SK-N-SH (cell line): ENCODE measurements around the gene EFHD2. TPM values are rescaled to one million over a fixed set of nuclear protein-coding genes. Genes with fewer than 3 reads are reported as not detected.

Experiments used
- CTCF ChIA-PET: fragments of 300-600, 350-600 bp; formaldehyde crosslinking; extraction: SDS; loops from one replicate; lab custom pipeline; 2021; lab: Yijun Ruan, JAX
- POLR2A ChIA-PET: fragments of 350-600 bp; sonication (Branson Sonifier 250); formaldehyde crosslinking; extraction: SDS; loops from one replicate; lab custom pipeline; 2020; ENCODE audit warnings: antibody characterized with exemption, inconsistent platforms; lab: Yijun Ruan, JAX
- DNase-seq: peaks from one replicate; pipeline ENCODE4 v3.0.0; 2012
- H2AFZ ChIP-seq: fragments of 200-600 bp; sonication (generic); 2 replicates; pipeline ENCODE4 v1.8.1; 2016; ENCODE audit warnings: antibody characterized with exemption, mild to moderate bottlenecking, low read depth
- H3F3A ChIP-seq: fragments of 200-600 bp; sonication (generic); replicated peaks from 2 replicates; pipeline ENCODE3; 2016; ENCODE audit warnings: antibody characterized with exemption, mild to moderate bottlenecking; ENCODE audit not compliant: insufficient read depth
- H3K27ac ChIP-seq, 2 experiments: fragments of 200-500 bp in 1 of 2; fragments of 200-600 bp in 1 of 2; sonication (Bioruptor generic) in 1 of 2; sonication (generic), shearing (Covaris generic) in 1 of 2; 2 replicates each; pipeline versions ENCODE4 v1.5.1 to v1.6.1; 2014 to 2016; ENCODE audit warnings: low read depth in 2 of 2, inconsistent platforms in 1 of 2, low read length in 1 of 2, mild to moderate bottlenecking in 1 of 2, mixed read lengths in 1 of 2
- H3K27me3 ChIP-seq: fragments of 200-600 bp; sonication (generic), shearing (Covaris generic); 2 replicates; pipeline ENCODE4 v1.6.1; 2016; ENCODE audit warnings: mixed run types; ENCODE audit not compliant: insufficient read depth
- H3K36me3 ChIP-seq, 2 experiments: fragments of 200-500 bp in 1 of 2; fragments of 200-600 bp in 1 of 2; sonication (Bioruptor generic) in 1 of 2; sonication (generic) in 1 of 2; replicated peaks in 1 of 2; 2 replicates each; pipeline versions ENCODE3 to v1.5.1; 2014 to 2016; ENCODE audit warnings: low read length in 1 of 2, mild to moderate bottlenecking in 1 of 2; ENCODE audit not compliant: insufficient read depth in 2 of 2, control insufficient read depth in 1 of 2
- H3K4me1 ChIP-seq, 2 experiments: fragments of 200-500 bp in 1 of 2; fragments of 200-600 bp in 1 of 2; sonication (Bioruptor generic) in 1 of 2; sonication (generic), shearing (Covaris generic) in 1 of 2; 2 replicates each; pipeline versions ENCODE4 v1.5.1 to v1.6.1; 2014 to 2016; ENCODE audit warnings: low read depth in 1 of 2, low read length in 1 of 2, mixed run types in 1 of 2; ENCODE audit not compliant: insufficient read depth in 2 of 2, control insufficient read depth in 1 of 2
- H3K4me2 ChIP-seq: fragments of 200-600 bp; sonication (generic), shearing (Covaris generic); 2 replicates; pipeline ENCODE4 v1.6.1; 2017; ENCODE audit warnings: mixed run types
- H3K4me3 ChIP-seq, 2 experiments: fragments of 200-500 bp in 1 of 2; fragments of 200-600 bp in 1 of 2; sonication (Bioruptor generic) in 1 of 2; sonication (generic), shearing (Covaris generic) in 1 of 2; 2 replicates each; pipeline versions ENCODE4 v1.5.1 to v1.8.1; 2014 to 2016; ENCODE audit warnings: low read depth in 2 of 2, inconsistent platforms in 1 of 2, low read length in 1 of 2, mild to moderate bottlenecking in 1 of 2, mixed read lengths in 1 of 2, moderate library complexity in 1 of 2
- H3K79me2 ChIP-seq: fragments of 200-600 bp; sonication (generic); 2 replicates; pipeline ENCODE4 v1.8.1; 2017; ENCODE audit warnings: mild to moderate bottlenecking; ENCODE audit not compliant: insufficient read depth
- H3K9ac ChIP-seq: fragments of 200-600 bp; sonication (generic); 2 replicates; pipeline ENCODE4 v1.6.1; 2017; ENCODE audit warnings: mixed run types
- H3K9me2 ChIP-seq: fragments of 200-600 bp; sonication (generic); 2 replicates; pipeline ENCODE4 v1.6.1; 2017; ENCODE audit warnings: mixed run types
- H3K9me3 ChIP-seq: fragments of 200-600 bp; sonication (generic); 2 replicates; pipeline ENCODE4 v1.6.1; 2017; ENCODE audit warnings: mixed run types, mild to moderate bottlenecking, moderate library complexity
- H4K20me1 ChIP-seq: fragments of 200-600 bp; sonication (generic); 2 replicates; pipeline ENCODE4 v1.6.1; 2017; ENCODE audit warnings: mild to moderate bottlenecking, mixed run types; ENCODE audit not compliant: insufficient read depth
- ELF1 ChIP-seq: IDR thresholded peaks from 2 replicates; pipeline ENCODE4 v1.4.0; 2012
- EP300 ChIP-seq, 2 experiments: IDR thresholded peaks; 2 replicates each; pipeline versions ENCODE4 v1.4.0 to v1.6.1; 2012; ENCODE audit warnings: borderline replicate concordance in 1 of 2, low read depth in 1 of 2, low read length in 1 of 2
- EZH2phosphoT487 ChIP-seq: fragments of 200-600 bp; sonication (generic); IDR thresholded peaks from 2 replicates; pipeline ENCODE4 v1.6.1; 2017; ENCODE audit warnings: low read depth, mixed run types, mild to moderate bottlenecking, antibody characterized with exemption, moderate library complexity, borderline replicate concordance
- FOXM1 ChIP-seq: IDR thresholded peaks from 2 replicates; pipeline ENCODE4 v1.4.0; 2012; ENCODE audit warnings: low read depth, mild to moderate bottlenecking
- GABPA ChIP-seq: IDR thresholded peaks from 2 replicates; pipeline ENCODE4 v1.4.0; 2012; ENCODE audit warnings: low read depth, mild to moderate bottlenecking
- GATA2 ChIP-seq: sonication (generic); formaldehyde crosslinking; IDR thresholded peaks from 2 replicates; pipeline ENCODE4 v1.5.0; 2020; ENCODE audit warnings: mild to moderate bottlenecking, missing genetic modification reagents
- MXI1 ChIP-seq: IDR thresholded peaks from 2 replicates; pipeline ENCODE4 v1.6.1; 2012; ENCODE audit warnings: mild to moderate bottlenecking, low read depth, low read length, improper control_type of control experiment
- NFIC ChIP-seq: IDR thresholded peaks from 2 replicates; pipeline ENCODE4 v1.4.0; 2012; ENCODE audit warnings: borderline replicate concordance
- RAD21 ChIP-seq: IDR thresholded peaks from 2 replicates; pipeline ENCODE4 v1.6.1; 2012; ENCODE audit warnings: mild to moderate bottlenecking, low read length
- RXRA ChIP-seq: IDR thresholded peaks from 2 replicates; pipeline ENCODE4 v1.4.0; 2012; ENCODE audit warnings: low read depth, mild to moderate bottlenecking, borderline replicate concordance
- SIN3A ChIP-seq: IDR thresholded peaks from 2 replicates; pipeline ENCODE4 v1.6.1; 2012; ENCODE audit warnings: low read depth, mild to moderate bottlenecking, low read length, moderate library complexity, borderline replicate concordance
- TCF12 ChIP-seq: IDR thresholded peaks from 2 replicates; pipeline ENCODE4 v1.4.0; 2012
- YY1 ChIP-seq: IDR thresholded peaks from 2 replicates; pipeline ENCODE4 v1.4.0; 2012; ENCODE audit warnings: low read depth, mild to moderate bottlenecking
- WGBS: methylation state at CpG from one replicate; pipeline ENCODE4 v1.1.6; 2017; ENCODE audit warnings: low lambda C conversion rate; 5-methylcytosine and 5-hydroxymethylcytosine counted together
- polyA plus RNA-seq, 3 experiments: library from polyadenylated mRNA; depleted of rRNA; stranded (reverse); fragments of >200 nt; gene quantifications; 2 replicates each; pipeline ENCODE4 v1.2.3, GENCODE V29; 2012
- TF ChIP-seq, protein P1 (sequence below): fragments of 150-350 bp; IDR thresholded peaks from 2 replicates; pipeline ENCODE4 v1.6.1; 2017; ENCODE audit warnings: antibody characterized with exemption, low read length, low read depth, borderline replicate concordance
- TF ChIP-seq, protein P2 (sequence below): fragments of 150-350 bp; IDR thresholded peaks from 2 replicates; pipeline ENCODE4 v1.6.1; 2016; ENCODE audit warnings: mild to moderate bottlenecking, low read depth, low read length

EFHD2 gene
- polyA plus RNA-seq, 1 of the 3 experiments (the other 2 are of a cell fraction) = 59.8 TPM

DNA sequence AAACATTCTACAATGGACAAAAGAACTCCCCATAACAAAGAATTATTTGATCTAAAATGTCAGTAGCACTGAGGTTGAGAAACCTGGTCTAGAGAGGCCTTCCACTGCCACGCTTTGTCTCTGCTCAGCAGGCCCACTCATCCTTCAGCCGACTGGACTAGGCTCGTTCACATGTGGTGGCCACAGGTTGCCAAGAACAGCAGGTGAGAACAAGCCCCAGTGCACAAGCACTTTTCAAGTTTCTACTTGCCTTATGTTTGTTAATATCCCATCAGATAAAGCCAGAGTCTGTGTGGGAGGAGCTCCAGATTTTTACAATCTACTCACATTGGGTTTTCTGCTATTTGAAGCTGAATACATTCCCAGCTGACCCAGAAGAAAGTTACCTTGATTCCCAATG is 9.1 kb upstream of the EFHD2 start:
- no peak for TF ChIP-seq MXI1
- TF ChIP-seq FOXM1 = no peak
- no peak for TF ChIP-seq ELF1
- no peak for TF ChIP-seq EZH2phosphoT487
- TF ChIP-seq RXRA = no peak
- TF ChIP-seq YY1 = no peak
- TF ChIP-seq TCF12 = no peak
- TF ChIP-seq, protein P1, sequence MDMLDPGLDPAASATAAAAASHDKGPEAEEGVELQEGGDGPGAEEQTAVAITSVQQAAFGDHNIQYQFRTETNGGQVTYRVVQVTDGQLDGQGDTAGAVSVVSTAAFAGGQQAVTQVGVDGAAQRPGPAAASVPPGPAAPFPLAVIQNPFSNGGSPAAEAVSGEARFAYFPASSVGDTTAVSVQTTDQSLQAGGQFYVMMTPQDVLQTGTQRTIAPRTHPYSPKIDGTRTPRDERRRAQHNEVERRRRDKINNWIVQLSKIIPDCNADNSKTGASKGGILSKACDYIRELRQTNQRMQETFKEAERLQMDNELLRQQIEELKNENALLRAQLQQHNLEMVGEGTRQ = no peak
- TF ChIP-seq, protein P2, sequence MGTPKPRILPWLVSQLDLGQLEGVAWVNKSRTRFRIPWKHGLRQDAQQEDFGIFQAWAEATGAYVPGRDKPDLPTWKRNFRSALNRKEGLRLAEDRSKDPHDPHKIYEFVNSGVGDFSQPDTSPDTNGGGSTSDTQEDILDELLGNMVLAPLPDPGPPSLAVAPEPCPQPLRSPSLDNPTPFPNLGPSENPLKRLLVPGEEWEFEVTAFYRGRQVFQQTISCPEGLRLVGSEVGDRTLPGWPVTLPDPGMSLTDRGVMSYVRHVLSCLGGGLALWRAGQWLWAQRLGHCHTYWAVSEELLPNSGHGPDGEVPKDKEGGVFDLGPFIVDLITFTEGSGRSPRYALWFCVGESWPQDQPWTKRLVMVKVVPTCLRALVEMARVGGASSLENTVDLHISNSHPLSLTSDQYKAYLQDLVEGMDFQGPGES = no peak
- TF ChIP-seq GATA2 (CRISPR knock-in tag) = no peak
- H3K4me1 ChIP-seq = peaks cover 0 to 7% of the 10 kb centered on the region in 2 experiments; a peak in 1 of 4 replicates
- no peak overlapping the region for H3K27ac ChIP-seq
- ChIA-PET CTCF (interaction anchor here (1.7 kb wide), 1 partner anchor 10 kb away, joined by 5 read pairs; no protein-coding TSS in a partner anchor), POLR2A (no interaction called here)
- no peak for DNase-seq
- no peaks in the 10 kb centered on the region for H3K9me3 ChIP-seq
- no peaks in the 10 kb centered on the region for H3K9me2 ChIP-seq
- H3K4me3 ChIP-seq = no peak overlapping the region
- no peaks in the 10 kb centered on the region for H3K36me3 ChIP-seq
- H4K20me1 ChIP-seq = no peaks in the 10 kb centered on the region
- no peak overlapping the region for H3K4me2 ChIP-seq
- H3K27me3 ChIP-seq = no peaks in the 10 kb centered on the region
- H2AFZ ChIP-seq = no peak overlapping the region
- no peaks in the 10 kb centered on the region for H3F3A ChIP-seq
- WGBS = 93% methylated on average over 3 of the region's 3 CpGs
- H3K9ac ChIP-seq = no peak overlapping the region
- H3K79me2 ChIP-seq = no peaks in the 10 kb centered on the region

DNA sequence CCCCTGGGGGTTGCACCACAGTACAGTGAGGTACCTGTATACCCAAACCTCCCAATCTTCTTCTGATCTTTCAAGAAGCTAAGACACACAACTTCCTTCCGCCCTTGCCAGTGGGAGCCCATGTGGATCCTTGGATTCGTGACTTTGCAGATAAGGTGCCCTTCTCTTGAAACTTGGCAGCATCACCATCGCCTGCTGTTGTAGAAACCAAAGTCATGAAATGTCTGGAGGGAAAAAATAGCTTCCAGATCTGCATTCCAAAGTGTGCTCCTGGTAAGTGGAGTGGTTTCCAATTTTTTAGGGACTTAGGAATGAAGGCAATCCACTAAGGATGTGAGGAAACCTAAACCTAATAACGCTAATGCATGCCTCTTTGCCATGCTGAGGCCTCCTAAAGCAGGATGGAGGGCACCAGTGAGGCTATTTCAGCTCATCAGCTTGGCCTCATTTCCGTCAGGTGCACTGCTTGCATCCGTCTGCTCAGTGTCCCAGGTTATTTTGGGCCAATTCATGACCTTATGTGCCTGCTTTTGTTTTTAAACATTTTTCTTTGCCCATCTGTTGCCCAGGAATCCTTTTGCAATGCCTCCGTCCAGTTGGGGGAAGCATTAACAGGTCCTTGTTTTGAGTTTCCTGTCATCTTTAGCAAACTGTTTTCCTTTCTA is 8.2 kb upstream of the EFHD2 start:
- TF ChIP-seq TCF12 (no peak), SIN3A (no peak), EP300 (IDR thresholded peaks at IDR 0.05; ENCODE audit: borderline replicate concordance in 1 of 2, low read depth in 1 of 2, low read length in 1 of 2) (no peak), NFIC (no peak), YY1 (no peak), GABPA (no peak), RAD21 (no peak)
- Histone ChIP-seq H3K4me3 (no peak overlapping the region), H2AFZ (no peak overlapping the region), H3K27me3 (no peaks in the 10 kb centered on the region), H3K4me1 (peaks cover 0 to 10% of the 10 kb centered on the region in 2 experiments; a peak in 1 of 4 replicates), H3K36me3 (no peaks in the 10 kb centered on the region), H3K9me2 (no peaks in the 10 kb centered on the region), H3K79me2 (no peaks in the 10 kb centered on the region), H3K4me2 (no peak overlapping the region), H3K9ac (no peak overlapping the region), H3K27ac (no peak overlapping the region), H3K9me3 (no peaks in the 10 kb centered on the region), H3F3A (no peaks in the 10 kb centered on the region), H4K20me1 (no peaks in the 10 kb centered on the region)
- ChIA-PET CTCF (interaction anchor here (0.7 to 1.5 kb wide), 2 partner anchors 11 to 78 kb away, joined by 3 read pairs; no protein-coding TSS in a partner anchor), POLR2A (no interaction called here)
- no peak for DNase-seq
- WGBS = 81% methylated on average over 7 of the region's 7 CpGs
